Liver (tissue), 3 donors: ENCODE measurements around the gene SEPTIN5.

Experiments used
- ATF3 ChIP-seq: IDR thresholded peaks from 2 replicates; pipeline ENCODE4 v1.6.1; 2016; ENCODE audit warnings: antibody characterized with exemption
- CTCF ChIP-seq: fragments of 150-350 bp; IDR thresholded peaks from 2 replicates; pipeline ENCODE4 v1.5.1; 2017; ENCODE audit warnings: improper control_type of control experiment, low read depth, low read length; ENCODE audit not compliant: missing input control
- HNF4A ChIP-seq, 2 donors: conservative IDR thresholded peaks; 2 replicates each; pipeline ENCODE4 v1.6.1; 2016; ENCODE audit warnings: antibody characterized with exemption in 2 of 2, mild to moderate bottlenecking in 2 of 2
- JUND ChIP-seq, 2 donors: IDR thresholded peaks; 2 replicates each; pipeline ENCODE4 v1.6.1; 2016; ENCODE audit warnings: antibody characterized with exemption in 2 of 2
- MAX ChIP-seq: IDR thresholded peaks from 2 replicates; pipeline ENCODE4 v1.6.1; 2016; ENCODE audit warnings: antibody characterized with exemption
- RAD21 ChIP-seq, 2 donors: IDR thresholded peaks; 2 replicates each; pipeline ENCODE4 v1.6.1; 2016; ENCODE audit warnings: antibody characterized with exemption in 2 of 2, mild to moderate bottlenecking in 2 of 2
- YY1 ChIP-seq: IDR thresholded peaks from 2 replicates; pipeline ENCODE4 v1.6.1; 2016; ENCODE audit warnings: antibody characterized with exemption, mild to moderate bottlenecking
- donor health status: healthy.
- donor health status: healthy.

GRCh38 chr22:19721330-19722177 lies 7.3 kb downstream of the SEPTIN5 start:
- no peak for TF ChIP-seq CTCF
- TF ChIP-seq YY1: no peak
- TF ChIP-seq RAD21 (IDR thresholded peaks at IDR 0.05): no peak
- TF ChIP-seq MAX: no peak
- TF ChIP-seq ATF3: no peak
- TF ChIP-seq JUND (IDR thresholded peaks at IDR 0.05): no peak
- TF ChIP-seq HNF4A (conservative IDR thresholded peaks at IDR 0.05): no peak
